GM23338 (cell line): ENCODE data around the gene DCAF7.

ENCODE experiments used
- CREB1 ChIP-seq: fragments of 250-450 bp; sonication (Bioruptor Pico); IDR thresholded peaks from 2 replicates; pipeline ENCODE4 v1.5.0; 2020; ENCODE audit warnings: low read depth, mild to moderate bottlenecking, moderate library complexity
- CTCF ChIP-seq, 2 experiments: fragments of 200-600 bp in 1 of 2; sonication (generic) in 1 of 2; conservative IDR thresholded peaks; 2 replicates each; pipeline versions ENCODE4 v1.5.1 to v1.6.1; 2016 to 2017; ENCODE audit warnings: antibody characterized with exemption in 2 of 2, low read depth in 2 of 2, mild to moderate bottlenecking in 2 of 2, moderate library complexity in 1 of 2
- EZH2 ChIP-seq: fragments of 200-600 bp; sonication (generic); IDR thresholded peaks from one replicate; pipeline ENCODE4 v1.8.0; 2017; ENCODE audit warnings: antibody characterized with exemption, mild to moderate bottlenecking, low read depth; ENCODE audit not compliant: unreplicated experiment
- EZH2phosphoT487 ChIP-seq: fragments of 200-600 bp; sonication (generic); IDR thresholded peaks from one replicate; pipeline ENCODE4 v1.8.1; 2018; ENCODE audit warnings: antibody characterized with exemption; ENCODE audit not compliant: unreplicated experiment
- JUNB ChIP-seq: IDR thresholded peaks from one replicate; pipeline ENCODE4 v1.6.1; 2016; ENCODE audit warnings: antibody characterized with exemption; ENCODE audit not compliant: unreplicated experiment
- POLR2AphosphoS5 ChIP-seq: IDR thresholded peaks from 2 replicates; pipeline ENCODE4 v1.6.1; 2016; ENCODE audit warnings: antibody characterized with exemption, low read depth
- REST ChIP-seq: IDR thresholded peaks from one replicate; pipeline ENCODE4 v1.6.1; 2018; ENCODE audit warnings: antibody characterized with exemption; ENCODE audit not compliant: unreplicated experiment
- STAT1 ChIP-seq: IDR thresholded peaks from one replicate; pipeline ENCODE4 v1.6.1; 2016; ENCODE audit warnings: antibody characterized with exemption; ENCODE audit not compliant: unreplicated experiment

- TF ChIP-seq EZH2, result no peak
- no peak for TF ChIP-seq CTCF (conservative IDR thresholded peaks at IDR 0.05; ENCODE audit: low read depth in 2 of 2)
- TF ChIP-seq POLR2AphosphoS5, result no peak
- TF ChIP-seq CREB1, result no peak
- TF ChIP-seq REST, result no peak
- TF ChIP-seq JUNB, result no peak
- no peak for TF ChIP-seq STAT1
- no peak for TF ChIP-seq EZH2phosphoT487
These were observed 13.3 kb upstream of the DCAF7 start for GRCh38 chr17:63537001-63537400.
